SK-N-SH treated with all-trans-retinoic acid at 6 μM for 48 hours (cell line): ENCODE measurements around the gene MAML3.

Experiments
- ATAC-seq: fragments of 200-7000 bp; cut with Tn5 transposase; 3 replicates; pipeline ENCODE4 v1.9.1; 2020; ENCODE audit warnings: mild to moderate bottlenecking, moderate library complexity
- ARNTL ChIP-seq: fragments of 450-650 bp; formaldehyde crosslinking; IDR thresholded peaks from 2 replicates; pipeline ENCODE4 v1.5.0; 2020; ENCODE audit warnings: low read depth, mild to moderate bottlenecking, moderate library complexity, borderline replicate concordance
- BACH2 ChIP-seq: fragments of 250-450 bp; sonication (Bioruptor Pico); IDR thresholded peaks from 2 replicates; pipeline ENCODE4 v1.9.0; 2021; ENCODE audit warnings: mild to moderate bottlenecking, borderline replicate concordance
- CREB5 ChIP-seq: fragments of 250-450 bp; sonication (Bioruptor Pico); IDR thresholded peaks from 2 replicates; pipeline ENCODE4 v1.5.1; 2020; ENCODE audit warnings: low read depth, mild to moderate bottlenecking, moderate library complexity
- CSRNP3 ChIP-seq: fragments of 250-450 bp; sonication (Bioruptor Pico); IDR thresholded peaks from 2 replicates; pipeline ENCODE4 v1.5.1; 2021; ENCODE audit warnings: mild to moderate bottlenecking, moderate library complexity
- ESRRG ChIP-seq: fragments of 250-450 bp; sonication (Bioruptor Pico); IDR thresholded peaks from 2 replicates; pipeline ENCODE4 v1.6.1; 2021; ENCODE audit warnings: mild to moderate bottlenecking
- GLIS3 ChIP-seq: fragments of 250-450 bp; sonication (Bioruptor Pico); IDR thresholded peaks from 2 replicates; pipeline ENCODE4 v1.5.0; 2020; ENCODE audit warnings: mild to moderate bottlenecking, moderate library complexity
- ISL1 ChIP-seq: fragments of 250-450 bp; sonication (Bioruptor Pico); IDR thresholded peaks from 2 replicates; pipeline ENCODE4 v2.1.2; 2022; ENCODE audit warnings: mild to moderate bottlenecking, moderate library complexity
- PATZ1 ChIP-seq: fragments of 250-450 bp; sonication (Bioruptor Pico); IDR thresholded peaks from 2 replicates; pipeline ENCODE4 v1.8.0; 2020; ENCODE audit warnings: mild to moderate bottlenecking, moderate library complexity, borderline replicate concordance
- POU6F1 ChIP-seq: fragments of 250-450 bp; sonication (Bioruptor Pico); IDR thresholded peaks from 2 replicates; pipeline ENCODE4 v1.8.0; 2021; ENCODE audit warnings: low read depth, mild to moderate bottlenecking, moderate library complexity, borderline replicate concordance
- PPARA ChIP-seq: fragments of 250-450 bp; sonication (Bioruptor Pico); IDR thresholded peaks from 2 replicates; pipeline ENCODE4 v1.5.0; 2020; ENCODE audit warnings: mild to moderate bottlenecking, borderline replicate concordance
- RARB ChIP-seq: fragments of 250-450 bp; sonication (Bioruptor Pico); IDR thresholded peaks from 2 replicates; pipeline ENCODE4 v1.8.0; 2021; ENCODE audit warnings: mild to moderate bottlenecking, moderate library complexity
- SNAI2 ChIP-seq: fragments of 250-450 bp; sonication (Bioruptor Pico); IDR thresholded peaks from 2 replicates; pipeline ENCODE4 v1.5.0; 2020; ENCODE audit warnings: mild to moderate bottlenecking, moderate library complexity
- TOX ChIP-seq: fragments of 250-450 bp; sonication (Bioruptor Pico); IDR thresholded peaks from 2 replicates; pipeline ENCODE4 v1.8.0; 2021; ENCODE audit warnings: mild to moderate bottlenecking, moderate library complexity, borderline replicate concordance
- ZFP3 ChIP-seq: fragments of 250-450 bp; sonication (Bioruptor Pico); IDR thresholded peaks from 2 replicates; pipeline ENCODE4 v1.5.0; 2020; ENCODE audit warnings: mild to moderate bottlenecking, moderate library complexity
- ZFP30 ChIP-seq: fragments of 450-650 bp; formaldehyde crosslinking; IDR thresholded peaks from 2 replicates; pipeline ENCODE4 v1.5.0; 2022; ENCODE audit warnings: mild to moderate bottlenecking, moderate library complexity
- ZNF565 ChIP-seq: fragments of 450-650 bp; formaldehyde crosslinking; conservative IDR thresholded peaks from 2 replicates; pipeline ENCODE4 v1.5.0; 2020; ENCODE audit warnings: low read depth, mild to moderate bottlenecking, moderate library complexity

MAML3 gene

GRCh38 chr4:140037353-140038030 lies 116.5 kb downstream of the MAML3 start:
- TF ChIP-seq SNAI2 (CRISPR knock-in tag) (no peak), PPARA (no peak), CSRNP3 (CRISPR knock-in tag) (no peak), RARB (CRISPR knock-in tag) (no peak), ISL1 (CRISPR knock-in tag) (peak; percentile 64), POU6F1 (CRISPR knock-in tag) (no peak), ESRRG (CRISPR knock-in tag) (no peak), ZNF565 (CRISPR knock-in tag) (no peak), ARNTL (CRISPR knock-in tag) (no peak)
- peak; percentile 97 for ATAC-seq

- ATAC-seq: no peak
- TF ChIP-seq ZFP3: no peak
- no peak for TF ChIP-seq PPARA
- no peak for TF ChIP-seq ZFP30 (CRISPR knock-in tag)
- TF ChIP-seq, all 23 proteins: peak for 0
These were observed 122.3 kb downstream of the MAML3 start for GRCh38 chr4:140031706-140032105.

- no peak for ATAC-seq
- TF ChIP-seq PATZ1 (CRISPR knock-in tag): no peak
- TF ChIP-seq ZFP3: no peak
- TF ChIP-seq BACH2 (CRISPR knock-in tag): no peak
- TF ChIP-seq CREB5 (CRISPR knock-in tag): no peak
- TF ChIP-seq SNAI2 (CRISPR knock-in tag): no peak
- TF ChIP-seq ZFP30 (CRISPR knock-in tag): no peak
- no peak for TF ChIP-seq CSRNP3 (CRISPR knock-in tag)
- TF ChIP-seq TOX: no peak
- no peak for TF ChIP-seq ARNTL (CRISPR knock-in tag)
- no peak for TF ChIP-seq POU6F1 (CRISPR knock-in tag)
- no peak for TF ChIP-seq GLIS3
These were observed 122.9 kb downstream of the MAML3 start for GRCh38 chr4:140031061-140031460.
